8988T (cell line): Measurements from ENCODE around the gene ASTN2.

Experiments
- DNase-seq: peaks from one replicate; pipeline ENCODE4 v3.0.0; 2011

The ASTN2 gene

GRCh38 chr9:117160254-117160653 lies 254.6 kb downstream of the ASTN2 start:
- no peak for DNase-seq

GRCh38 chr9:117156771-117157535 lies 257.9 kb downstream of the ASTN2 start:
- no peak for DNase-seq

GRCh38 chr9:117156144-117156688 lies 258.6 kb downstream of the ASTN2 start:
- no peak for DNase-seq

- DNase-seq = no peak
These were observed 261.8 kb downstream of the ASTN2 start for GRCh38 chr9:117153021-117153420.

GRCh38 chr9:117151716-117152115 lies 263.1 kb downstream of the ASTN2 start:
- DNase-seq = no peak

- no peak for DNase-seq
These were observed 264.9 kb downstream of the ASTN2 start for GRCh38 chr9:117149996-117150395.

GRCh38 chr9:117145811-117146490 lies 268.9 kb downstream of the ASTN2 start:
- DNase-seq = no peak

- no peak for DNase-seq
These were observed 269.8 kb downstream of the ASTN2 start for GRCh38 chr9:117145081-117145480.

- DNase-seq = no peak
These were observed 276.6 kb downstream of the ASTN2 start for GRCh38 chr9:117138231-117138630.

- DNase-seq = no peak
These were observed 278.4 kb downstream of the ASTN2 start for GRCh38 chr9:117136461-117136860.

GRCh38 chr9:117135501-117136098 lies 279.3 kb downstream of the ASTN2 start:
- DNase-seq = no peak

GRCh38 chr9:117134826-117135500 lies 279.9 kb downstream of the ASTN2 start:
- no peak for DNase-seq

- no peak for DNase-seq
These were observed 288.0 kb downstream of the ASTN2 start for GRCh38 chr9:117126871-117127270.

GRCh38 chr9:117125531-117125930 lies 289.3 kb downstream of the ASTN2 start:
- no peak for DNase-seq

GRCh38 chr9:117123729-117124128 lies 291.1 kb downstream of the ASTN2 start:
- DNase-seq = no peak

GRCh38 chr9:117122953-117123352 lies 291.9 kb downstream of the ASTN2 start:
- no peak for DNase-seq

GRCh38 chr9:117122102-117122501 lies 292.8 kb downstream of the ASTN2 start:
- DNase-seq = no peak

- no peak for DNase-seq
These were observed 293.5 kb downstream of the ASTN2 start for GRCh38 chr9:117121316-117121715.

- DNase-seq = no peak
These were observed 294.8 kb downstream of the ASTN2 start for GRCh38 chr9:117120061-117120460.

- no peak for DNase-seq
These were observed 298.8 kb downstream of the ASTN2 start for GRCh38 chr9:117116084-117116483.

GRCh38 chr9:117114768-117115167 lies 300.1 kb downstream of the ASTN2 start:
- DNase-seq = no peak

GRCh38 chr9:117104716-117105495 lies 310.0 kb downstream of the ASTN2 start:
- no peak for DNase-seq
